ENCODE data around the gene PLTP. TPM values are rescaled to one million over a fixed set of nuclear protein-coding genes. Genes with fewer than 3 reads are reported as not detected.
"Not testable (repeated sequence)": the region's sequence is repeated elsewhere in the genome, so short reads cannot be mapped to it uniquely, and the experiment has no call there.

The PLTP gene
- total and polyA plus RNA-seq, 3 donors from 2014 or later, result 53.3 to 105 (median 80.0) TPM

DNA sequence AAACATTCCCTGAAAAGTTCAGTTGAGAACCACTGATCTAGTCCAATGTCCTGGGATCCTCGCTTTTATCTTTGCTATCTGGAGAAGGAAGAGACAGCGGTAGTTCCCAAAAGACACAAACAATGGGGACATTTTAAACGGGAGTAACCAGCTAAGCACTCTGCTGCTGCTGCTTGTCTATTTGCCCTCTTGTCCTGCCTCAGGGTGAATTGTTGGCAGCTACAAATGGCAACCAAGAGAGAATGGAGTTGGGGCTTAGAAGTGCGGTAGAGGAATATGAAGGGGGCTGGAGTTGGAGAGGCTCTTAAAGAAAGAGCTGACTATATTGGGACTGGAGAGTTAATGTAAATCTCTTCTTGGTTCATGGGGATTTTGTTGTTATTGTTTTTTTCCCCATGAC, 37.4 kb downstream of the PLTP start:
- no peak overlapping the region for H3K4me3 ChIP-seq
- no peaks in the 10 kb centered on the region for H3K9me3 ChIP-seq
- WGBS, 2 donors, result 68 to 85% methylated on average over 4 of the region's 4 CpGs
- no peak for DNase-seq
- peaks cover 8% of the 10 kb centered on the region for H3K4me1 ChIP-seq
- intact Hi-C loops (cut with DNase I; ENCODE audit: low total_unique reads), result no loop called here
- TF ChIP-seq, protein P1, sequence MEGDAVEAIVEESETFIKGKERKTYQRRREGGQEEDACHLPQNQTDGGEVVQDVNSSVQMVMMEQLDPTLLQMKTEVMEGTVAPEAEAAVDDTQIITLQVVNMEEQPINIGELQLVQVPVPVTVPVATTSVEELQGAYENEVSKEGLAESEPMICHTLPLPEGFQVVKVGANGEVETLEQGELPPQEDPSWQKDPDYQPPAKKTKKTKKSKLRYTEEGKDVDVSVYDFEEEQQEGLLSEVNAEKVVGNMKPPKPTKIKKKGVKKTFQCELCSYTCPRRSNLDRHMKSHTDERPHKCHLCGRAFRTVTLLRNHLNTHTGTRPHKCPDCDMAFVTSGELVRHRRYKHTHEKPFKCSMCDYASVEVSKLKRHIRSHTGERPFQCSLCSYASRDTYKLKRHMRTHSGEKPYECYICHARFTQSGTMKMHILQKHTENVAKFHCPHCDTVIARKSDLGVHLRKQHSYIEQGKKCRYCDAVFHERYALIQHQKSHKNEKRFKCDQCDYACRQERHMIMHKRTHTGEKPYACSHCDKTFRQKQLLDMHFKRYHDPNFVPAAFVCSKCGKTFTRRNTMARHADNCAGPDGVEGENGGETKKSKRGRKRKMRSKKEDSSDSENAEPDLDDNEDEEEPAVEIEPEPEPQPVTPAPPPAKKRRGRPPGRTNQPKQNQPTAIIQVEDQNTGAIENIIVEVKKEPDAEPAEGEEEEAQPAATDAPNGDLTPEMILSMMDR (IDR thresholded peaks at IDR 0.05), result no peak
- TF ChIP-seq POLR2A (IDR thresholded peaks at IDR 0.05), result no peak
- H3K27ac ChIP-seq, result no peak overlapping the region
- no peaks in the 10 kb centered on the region for H3K36me3 ChIP-seq (ENCODE audit: low read depth, missing control alignments)
- no peaks in the 10 kb centered on the region for H3K27me3 ChIP-seq

DNA sequence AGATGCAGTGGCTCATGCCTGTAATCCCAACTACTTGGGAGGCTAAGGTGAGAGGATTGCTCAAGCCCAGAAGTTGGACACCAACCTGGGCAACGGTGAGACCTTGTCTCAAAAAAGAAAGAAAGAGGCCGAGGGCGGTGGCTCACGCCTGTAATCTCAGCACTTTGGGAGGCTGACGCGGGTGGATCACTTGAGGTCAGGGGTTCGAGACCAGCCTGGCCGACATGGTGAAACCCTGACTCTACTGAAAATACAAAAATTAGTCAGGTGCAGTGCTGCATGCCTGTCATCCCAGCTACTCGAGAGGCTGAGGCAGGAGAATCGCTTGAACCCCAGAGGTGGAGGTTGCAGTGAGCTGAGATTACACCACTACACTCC, 37.9 kb downstream of the PLTP start:
- H3K4me1 ChIP-seq; H3K27ac ChIP-seq; H3K9me3 ChIP-seq; H3K4me3 ChIP-seq; H3K27me3 ChIP-seq; intact Hi-C loops (cut with DNase I; ENCODE audit: low total_unique reads); DNase-seq; H3K36me3 ChIP-seq (ENCODE audit: low read depth, missing control alignments): not testable (repeated sequence)
- 92 to 93% methylated on average over 10 of the region's 10 CpGs for WGBS, 2 donors

DNA sequence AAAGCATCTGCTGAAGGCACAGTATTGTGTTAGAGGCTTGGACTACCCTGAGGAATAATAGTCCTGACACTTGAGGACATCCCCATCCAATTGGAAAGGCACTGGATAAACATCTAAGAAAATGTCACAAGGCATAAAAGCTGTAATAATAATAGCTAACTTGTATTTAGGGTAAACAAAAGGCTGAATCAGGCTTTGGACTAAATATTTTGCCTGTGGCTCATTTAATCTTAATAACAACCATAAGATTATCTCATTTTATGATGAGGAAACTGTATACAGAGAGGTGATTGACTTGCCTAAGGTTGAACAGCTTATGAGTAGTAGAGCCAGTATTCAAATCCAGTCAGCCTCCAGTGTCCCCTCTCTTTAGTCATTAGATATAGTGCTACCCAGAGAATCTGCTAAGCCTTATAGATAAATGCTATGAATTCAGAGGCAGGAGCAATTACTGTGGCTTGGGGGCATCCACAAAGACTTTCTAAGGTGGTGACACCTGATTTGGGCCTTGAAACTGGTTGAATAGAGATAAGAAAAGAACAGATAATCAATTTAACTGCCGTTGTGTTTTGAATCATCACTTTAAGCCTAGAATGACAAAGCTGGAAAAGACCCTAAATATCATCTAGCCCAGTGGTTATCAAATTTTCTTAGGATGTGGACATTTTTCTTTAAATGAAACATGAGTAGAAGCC, 38.4 kb downstream of the PLTP start:
- H3K27ac ChIP-seq, result no peak overlapping the region
- peaks cover 3% of the 10 kb centered on the region for H3K4me1 ChIP-seq
- H3K9me3 ChIP-seq, result no peaks in the 10 kb centered on the region
- intact Hi-C loops (cut with DNase I; ENCODE audit: low total_unique reads), result no loop called here
- no peak for DNase-seq
- TF ChIP-seq, protein P1 (IDR thresholded peaks at IDR 0.05), result no peak
- no peak for TF ChIP-seq POLR2A (IDR thresholded peaks at IDR 0.05)
- no peak overlapping the region for H3K4me3 ChIP-seq
- WGBS, 2 donors, result 50 to 58% methylated on average over 1 of the region's 1 CpG
- no peaks in the 10 kb centered on the region for H3K27me3 ChIP-seq
- no peaks in the 10 kb centered on the region for H3K36me3 ChIP-seq (ENCODE audit: low read depth, missing control alignments)

DNA sequence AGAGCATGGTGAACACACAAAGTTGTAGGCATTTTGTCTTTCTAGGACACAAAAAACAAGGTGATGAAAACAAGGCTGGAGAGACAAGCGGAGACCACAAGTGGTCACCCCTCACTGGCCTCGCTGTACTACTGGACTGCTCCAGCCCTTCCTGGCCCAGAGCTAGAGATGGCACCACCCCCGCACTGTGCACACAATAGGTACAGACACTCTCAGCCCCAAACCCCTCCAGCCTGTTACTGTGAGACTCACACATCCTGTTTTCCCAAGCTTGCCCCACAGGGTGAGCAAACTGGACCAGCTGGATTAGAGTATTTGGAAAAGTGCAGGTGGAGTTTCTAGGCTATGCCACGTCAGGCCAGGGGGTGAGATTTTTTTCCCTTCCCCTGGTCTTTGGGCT, 39.3 kb downstream of the PLTP start:
- no peak for DNase-seq
- no peak overlapping the region for H3K27ac ChIP-seq
- H3K4me1 ChIP-seq, result peaks cover 4% of the 10 kb centered on the region
- H3K4me3 ChIP-seq, result no peak overlapping the region
- H3K9me3 ChIP-seq, result no peaks in the 10 kb centered on the region
- 86 to 93% methylated on average over 4 of the region's 4 CpGs for WGBS, 2 donors
- TF ChIP-seq, protein P1 (IDR thresholded peaks at IDR 0.05), result no peak
- no peak for TF ChIP-seq POLR2A (IDR thresholded peaks at IDR 0.05)
- H3K27me3 ChIP-seq, result no peaks in the 10 kb centered on the region
- intact Hi-C loops (cut with DNase I; ENCODE audit: low total_unique reads), result no loop called here
- no peaks in the 10 kb centered on the region for H3K36me3 ChIP-seq (ENCODE audit: low read depth, missing control alignments)

DNA sequence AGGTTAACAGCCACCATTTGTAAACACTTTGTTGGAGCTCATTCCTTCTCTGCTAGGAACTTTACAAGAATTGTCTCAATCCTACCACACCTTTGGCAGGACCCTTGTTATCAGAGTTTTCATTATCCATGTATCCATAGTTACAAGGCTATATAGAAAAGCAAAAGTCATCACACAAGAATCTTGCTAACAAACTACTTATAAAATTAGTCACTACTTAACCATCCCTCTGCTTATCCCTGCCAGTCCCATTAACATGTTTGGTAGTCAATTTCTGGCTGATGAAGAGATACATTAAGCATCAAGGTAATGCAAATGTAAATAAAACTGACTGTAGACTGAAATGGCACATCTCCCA, 44.2 kb downstream of the PLTP start:
- Histone ChIP-seq H3K4me3 (no peak overlapping the region), H3K4me1 (peaks cover 9% of the 10 kb centered on the region), H3K27me3 (no peaks in the 10 kb centered on the region), H3K9me3 (no peaks in the 10 kb centered on the region), H3K27ac (peak overlapping the region; percentile 19 to 22), H3K36me3 (ENCODE audit: low read depth, missing control alignments) (no peaks in the 10 kb centered on the region)
- TF ChIP-seq, protein P1 (IDR thresholded peaks at IDR 0.05), result no peak
- no peak for TF ChIP-seq POLR2A (IDR thresholded peaks at IDR 0.05)
- DNase-seq, result no peak
- intact Hi-C loops (cut with DNase I; ENCODE audit: low total_unique reads), result no loop called here

All from testis (tissue), 3 donors.